ENCODE data around the gene ERGIC3.

DNA sequence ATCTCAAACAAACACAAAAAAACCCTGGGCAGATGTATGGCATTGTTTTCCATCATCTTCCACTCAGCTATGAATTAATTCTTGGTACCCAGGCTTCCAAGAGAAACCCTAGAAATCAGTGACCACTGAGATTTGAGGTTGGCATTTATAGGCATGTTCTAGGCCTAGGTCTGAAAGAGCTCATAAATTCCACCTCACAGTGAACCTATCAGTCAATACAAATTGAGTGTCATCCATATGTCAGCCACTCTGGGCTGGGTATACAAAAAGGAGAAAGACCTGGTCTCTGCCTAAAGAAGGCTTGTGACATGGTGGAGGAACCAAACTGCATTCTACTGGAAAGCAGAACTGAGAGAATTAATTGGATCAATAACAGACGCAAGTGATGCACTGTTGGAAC lies 42.6 kb upstream of the ERGIC3 start:
- TF ChIP-seq, protein P1, sequence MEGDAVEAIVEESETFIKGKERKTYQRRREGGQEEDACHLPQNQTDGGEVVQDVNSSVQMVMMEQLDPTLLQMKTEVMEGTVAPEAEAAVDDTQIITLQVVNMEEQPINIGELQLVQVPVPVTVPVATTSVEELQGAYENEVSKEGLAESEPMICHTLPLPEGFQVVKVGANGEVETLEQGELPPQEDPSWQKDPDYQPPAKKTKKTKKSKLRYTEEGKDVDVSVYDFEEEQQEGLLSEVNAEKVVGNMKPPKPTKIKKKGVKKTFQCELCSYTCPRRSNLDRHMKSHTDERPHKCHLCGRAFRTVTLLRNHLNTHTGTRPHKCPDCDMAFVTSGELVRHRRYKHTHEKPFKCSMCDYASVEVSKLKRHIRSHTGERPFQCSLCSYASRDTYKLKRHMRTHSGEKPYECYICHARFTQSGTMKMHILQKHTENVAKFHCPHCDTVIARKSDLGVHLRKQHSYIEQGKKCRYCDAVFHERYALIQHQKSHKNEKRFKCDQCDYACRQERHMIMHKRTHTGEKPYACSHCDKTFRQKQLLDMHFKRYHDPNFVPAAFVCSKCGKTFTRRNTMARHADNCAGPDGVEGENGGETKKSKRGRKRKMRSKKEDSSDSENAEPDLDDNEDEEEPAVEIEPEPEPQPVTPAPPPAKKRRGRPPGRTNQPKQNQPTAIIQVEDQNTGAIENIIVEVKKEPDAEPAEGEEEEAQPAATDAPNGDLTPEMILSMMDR (IDR thresholded peaks at IDR 0.05), result no peak
- TF ChIP-seq POLR2A (IDR thresholded peaks at IDR 0.05), result no peak

All from vagina (tissue), 2 donors.